Sigmoid colon (tissue), 7 donors: ENCODE data around the gene SLC27A1. TPM values are rescaled to one million over a fixed set of nuclear protein-coding genes. Genes with fewer than 3 reads are reported as not detected.

Experiments
- DNase-seq: peaks from one replicate; pipeline ENCODE4 v3.0.0-alpha.2; 2019
- H3K27ac ChIP-seq, 4 donors: fragments of 200-600 bp; sonication (generic); one replicate each; pipeline ENCODE4 v1.5.1; 2016 to 2019; ENCODE audit warnings: mild to moderate bottlenecking in 1 of 4
- H3K27me3 ChIP-seq, 3 donors: fragments of 200-600 bp; sonication (generic); one replicate each; pipeline ENCODE4 v1.5.1; 2019; ENCODE audit warnings: mild to moderate bottlenecking in 1 of 3
- H3K36me3 ChIP-seq, 4 donors: fragments of 200-600 bp; sonication (generic); one replicate each; pipeline ENCODE4 v1.5.1; 2016 to 2019
- H3K4me1 ChIP-seq, 4 donors: fragments of 200-600 bp; sonication (generic); one replicate each; pipeline ENCODE4 v1.5.1; 2017 to 2019
- H3K4me3 ChIP-seq, 4 donors: fragments of 200-600 bp; sonication (generic); one replicate each; pipeline ENCODE4 v1.5.1; 2017 to 2019; ENCODE audit warnings: mild to moderate bottlenecking in 2 of 4, moderate library complexity in 1 of 4
- H3K9me3 ChIP-seq, 4 donors: fragments of 200-600 bp in 3 of 4; sonication (generic) in 3 of 4; one replicate each; pipeline versions ENCODE4 v1.5.1 to v1.6.1; 2013 to 2019
- CTCF ChIP-seq, 4 experiments: fragments of 450-650 bp in 3 of 4; fragments of 200-600 bp in 1 of 4; IDR thresholded peaks; one replicate each; pipeline ENCODE4 v1.5.1; 2016 to 2019; ENCODE audit warnings: antibody characterized with exemption in 4 of 4, mild to moderate bottlenecking in 3 of 4, moderate library complexity in 2 of 4
- EP300 ChIP-seq, 4 donors: sonication (generic); formaldehyde crosslinking; IDR thresholded peaks; one replicate each; pipeline ENCODE4 v1.6.1; 2017; ENCODE audit warnings: antibody characterized with exemption in 4 of 4
- POLR2A ChIP-seq, 2 donors: fragments of 450-650 bp; IDR thresholded peaks; one replicate each; pipeline ENCODE4 v1.6.1; 2016; ENCODE audit warnings: antibody characterized with exemption in 2 of 2, mild to moderate bottlenecking in 2 of 2, moderate library complexity in 2 of 2
- POLR2AphosphoS5 ChIP-seq, 4 donors: sonication (generic); formaldehyde crosslinking; IDR thresholded peaks; one replicate each; pipeline ENCODE4 v1.6.1; 2017; ENCODE audit warnings: antibody characterized with exemption in 4 of 4
- WGBS, 2 donors: extraction: QIAGEN DNeasy Blood & Tissue Kit; methylation state at CpG; one replicate each; pipeline ENCODE4 v1.1.7; 2013; 5-methylcytosine and 5-hydroxymethylcytosine counted together
- intact Hi-C: fragments of 100-400 bp; cut with DNase I; formaldehyde crosslinking; loops from one replicate; pipeline ENCODE4 v1.15.1; 2023
- polyA plus RNA-seq, 3 donors: library from polyadenylated mRNA; stranded (reverse); fragments of 200-250 nt; gene quantifications; one replicate each; pipeline ENCODE4 v1.2.3, GENCODE V29; 2013
- total RNA-seq, 4 donors: library from RNA; depleted of rRNA; stranded (reverse); fragments of >200 nt; gene quantifications; one replicate each; pipeline ENCODE4 v1.1.0, GENCODE V29; 2016
- donor health status: healthy with polysubstance abuse.
- donor health status: Bipolar disorder and iron deficiency.
- donor health status: healthy.

SLC27A1 gene
- total and polyA plus RNA-seq, 7 donors: 0.69 to 23.8 (median 13.2) TPM

DNA sequence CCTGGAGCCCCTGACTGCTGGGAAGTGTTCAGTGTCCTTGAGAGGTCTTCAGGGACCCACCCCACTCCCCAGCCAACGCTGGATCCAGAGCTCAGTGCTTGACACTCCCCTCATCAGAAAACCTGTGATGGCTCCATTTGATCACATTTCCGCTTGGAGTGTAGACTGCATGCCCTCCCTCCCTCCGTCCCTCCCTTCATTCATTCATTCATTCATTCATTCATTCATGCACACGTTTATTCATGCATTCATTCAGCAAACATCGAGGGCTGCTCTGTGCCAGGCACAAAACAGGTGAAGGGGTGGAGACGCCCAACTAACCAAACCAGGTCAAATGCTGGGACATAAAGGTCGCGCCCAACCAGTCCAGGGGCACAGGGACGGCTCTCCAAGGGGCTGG lies 54.8 kb downstream of the SLC27A1 start:
- Histone ChIP-seq H3K27ac (no peak overlapping the region), H3K4me1 (no peaks in the 10 kb centered on the region), H3K36me3 (peaks cover 0 to 10% (median 4%) of the 10 kb centered on the region in 4 donors), H3K9me3 (no peaks in the 10 kb centered on the region), H3K27me3 (peaks cover 0 to 52% (median 18%) of the 10 kb centered on the region in 3 donors), H3K4me3 (no peak overlapping the region)
- TF ChIP-seq POLR2AphosphoS5 (IDR thresholded peaks at IDR 0.05) (no peak), CTCF (IDR thresholded peaks at IDR 0.05) (no peak), EP300 (IDR thresholded peaks at IDR 0.05) (no peak), POLR2A (IDR thresholded peaks at IDR 0.05) (no peak)
- WGBS, 2 donors: 69 to 78% methylated on average over 9 of the region's 9 CpGs
- intact Hi-C loops: no loop called here
- DNase-seq: no peak

- Histone ChIP-seq H3K4me3 (no peak overlapping the region), H3K27me3 (peaks cover 0 to 52% (median 22%) of the 10 kb centered on the region in 3 donors), H3K4me1 (no peaks in the 10 kb centered on the region), H3K36me3 (no peaks in the 10 kb centered on the region), H3K9me3 (no peaks in the 10 kb centered on the region), H3K27ac (no peak overlapping the region)
- TF ChIP-seq POLR2AphosphoS5 (IDR thresholded peaks at IDR 0.05): no peak
- no peak for TF ChIP-seq POLR2A (IDR thresholded peaks at IDR 0.05)
- TF ChIP-seq CTCF (IDR thresholded peaks at IDR 0.05): no peak
- no peak for TF ChIP-seq EP300 (IDR thresholded peaks at IDR 0.05)
- DNase-seq: no peak
- intact Hi-C loops: no loop called here
- WGBS, 2 donors: 18 to 31% methylated on average over 16 of the region's 16 CpGs
Measured at GRCh38 chr19:17526922-17527321, 56.6 kb downstream of the SLC27A1 start.

GRCh38 chr19:17527326-17527725 lies 57.0 kb downstream of the SLC27A1 start:
- WGBS, 2 donors: 53% methylated on average over 10 of the region's 10 CpGs
- H3K27me3 ChIP-seq: peaks cover 0 to 52% (median 22%) of the 10 kb centered on the region in 3 donors
- H3K27ac ChIP-seq: no peak overlapping the region
- H3K9me3 ChIP-seq: no peaks in the 10 kb centered on the region
- no peak for DNase-seq
- TF ChIP-seq POLR2AphosphoS5 (IDR thresholded peaks at IDR 0.05) (no peak), EP300 (IDR thresholded peaks at IDR 0.05) (no peak), POLR2A (IDR thresholded peaks at IDR 0.05) (no peak), CTCF (IDR thresholded peaks at IDR 0.05) (no peak)
- no peak overlapping the region for H3K4me3 ChIP-seq
- H3K4me1 ChIP-seq: no peaks in the 10 kb centered on the region
- H3K36me3 ChIP-seq: no peaks in the 10 kb centered on the region
- intact Hi-C loops: no loop called here

DNA sequence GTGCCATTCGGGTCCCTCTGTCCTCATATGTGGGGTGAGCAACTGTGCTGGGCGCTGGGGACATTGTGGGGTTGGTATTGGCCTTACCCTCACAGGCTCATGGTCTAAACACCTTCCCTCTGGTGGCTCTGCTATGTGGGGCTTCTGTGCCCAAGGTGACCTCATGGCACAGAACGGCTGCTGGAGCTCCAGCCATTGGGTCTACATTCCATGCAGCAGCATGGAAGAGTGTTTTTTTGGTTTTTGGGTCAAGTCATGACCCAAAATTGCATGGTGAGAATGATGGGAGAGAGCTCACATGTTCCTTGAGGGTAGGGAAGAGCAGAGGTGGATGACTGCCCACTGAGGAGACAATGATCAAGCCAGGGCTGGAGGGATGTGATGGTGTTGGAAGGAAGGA lies 58.3 kb downstream of the SLC27A1 start:
- peaks cover 0 to 52% (median 22%) of the 10 kb centered on the region in 3 donors for H3K27me3 ChIP-seq
- H3K36me3 ChIP-seq: no peaks in the 10 kb centered on the region
- H3K27ac ChIP-seq: no peak overlapping the region
- no peaks in the 10 kb centered on the region for H3K4me1 ChIP-seq
- no peak for TF ChIP-seq POLR2A (IDR thresholded peaks at IDR 0.05)
- no peak for DNase-seq
- no peak overlapping the region for H3K4me3 ChIP-seq
- intact Hi-C loops: no loop called here
- WGBS, 2 donors: 92 to 96% methylated on average over 3 of the region's 3 CpGs
- H3K9me3 ChIP-seq: no peaks in the 10 kb centered on the region

DNA sequence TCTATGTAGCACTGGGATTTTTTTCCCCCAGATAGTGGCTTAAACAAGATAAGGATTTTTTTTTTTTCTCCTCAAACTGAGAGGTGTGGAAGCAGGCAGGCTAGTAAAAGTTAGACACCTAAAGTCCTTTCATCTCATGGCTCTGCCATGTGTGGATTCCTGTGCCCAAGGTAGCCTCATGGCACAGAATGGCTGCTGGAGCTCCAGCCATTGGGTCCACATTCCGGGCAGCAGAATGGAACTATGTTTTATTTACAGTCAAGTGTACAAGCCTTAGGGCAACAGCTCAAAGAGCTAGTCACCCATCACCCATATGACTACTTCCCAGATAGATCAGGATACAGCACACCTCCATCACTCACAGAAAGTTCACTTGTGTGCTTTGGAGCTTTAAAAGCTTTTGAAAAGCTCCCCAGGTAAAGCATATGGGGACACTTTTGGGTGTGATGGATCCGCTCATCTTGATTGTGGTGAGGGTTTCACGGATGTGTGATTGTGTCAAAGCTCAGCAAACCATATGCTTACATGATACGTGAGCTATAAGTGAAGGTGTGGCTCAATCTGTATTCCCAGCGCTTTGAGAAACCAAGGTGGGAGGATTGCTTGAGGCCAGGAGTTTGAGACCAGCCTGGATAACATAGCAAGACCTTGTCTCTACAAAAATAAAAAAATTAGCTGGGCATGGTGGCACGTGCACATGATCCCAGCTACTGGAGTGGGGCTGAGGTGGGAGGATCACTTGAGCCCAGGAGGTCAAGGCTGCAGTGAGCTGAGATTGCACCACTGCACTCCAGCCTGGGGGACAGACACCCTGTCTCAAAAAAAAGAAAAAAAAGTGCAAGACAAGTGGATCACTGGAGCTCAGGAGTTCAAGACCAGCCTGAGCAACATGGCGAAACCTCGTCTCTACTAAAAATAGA lies 59.2 kb downstream of the SLC27A1 start:
- Histone ChIP-seq H3K36me3 (no peaks in the 10 kb centered on the region), H3K27ac (no peak overlapping the region), H3K27me3 (peaks cover 0 to 45% (median 22%) of the 10 kb centered on the region in 3 donors), H3K4me3 (no peak overlapping the region), H3K9me3 (no peaks in the 10 kb centered on the region), H3K4me1 (no peaks in the 10 kb centered on the region)
- 59 to 70% methylated on average over 8 of the region's 8 CpGs for WGBS, 2 donors
- intact Hi-C loops: no loop called here
- DNase-seq: no peak
- TF ChIP-seq POLR2AphosphoS5 (IDR thresholded peaks at IDR 0.05) (no peak), EP300 (IDR thresholded peaks at IDR 0.05) (no peak)
